AG09319 (cell line): ENCODE measurements around the gene ARHGDIB.

Experiments
- DNase-seq: peaks from one replicate; pipeline ENCODE4 v3.0.0-alpha.2; 2010; ENCODE audit warnings: low read depth; ENCODE audit errors: extremely low read depth
- TF ChIP-seq, protein P1 (sequence below): IDR thresholded peaks from 2 replicates; pipeline ENCODE4 v1.5.1; 2011; ENCODE audit warnings: low read depth, mild to moderate bottlenecking, inconsistent platforms, low read length, moderate library complexity

The ARHGDIB gene

DNA sequence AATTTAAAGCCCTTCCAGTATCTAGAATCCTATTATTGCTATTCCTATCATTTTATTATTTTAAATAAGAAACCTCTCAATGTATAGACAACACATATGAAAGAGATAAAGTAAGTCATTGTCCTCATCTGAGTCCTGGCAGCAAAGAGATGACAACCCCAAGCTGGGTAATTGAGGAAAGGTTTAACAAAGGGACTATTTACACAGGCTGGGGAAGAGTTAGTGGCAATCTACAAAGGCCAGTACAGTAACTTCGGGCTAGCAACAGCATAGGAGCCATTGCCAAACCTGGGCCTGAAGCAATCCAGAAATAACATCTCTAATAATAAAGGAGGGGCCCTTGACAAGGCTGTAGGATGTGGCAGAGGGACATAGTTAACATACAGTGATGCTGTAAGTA is 22.6 kb upstream of the ARHGDIB start:
- no peak for DNase-seq
- TF ChIP-seq, protein P1, sequence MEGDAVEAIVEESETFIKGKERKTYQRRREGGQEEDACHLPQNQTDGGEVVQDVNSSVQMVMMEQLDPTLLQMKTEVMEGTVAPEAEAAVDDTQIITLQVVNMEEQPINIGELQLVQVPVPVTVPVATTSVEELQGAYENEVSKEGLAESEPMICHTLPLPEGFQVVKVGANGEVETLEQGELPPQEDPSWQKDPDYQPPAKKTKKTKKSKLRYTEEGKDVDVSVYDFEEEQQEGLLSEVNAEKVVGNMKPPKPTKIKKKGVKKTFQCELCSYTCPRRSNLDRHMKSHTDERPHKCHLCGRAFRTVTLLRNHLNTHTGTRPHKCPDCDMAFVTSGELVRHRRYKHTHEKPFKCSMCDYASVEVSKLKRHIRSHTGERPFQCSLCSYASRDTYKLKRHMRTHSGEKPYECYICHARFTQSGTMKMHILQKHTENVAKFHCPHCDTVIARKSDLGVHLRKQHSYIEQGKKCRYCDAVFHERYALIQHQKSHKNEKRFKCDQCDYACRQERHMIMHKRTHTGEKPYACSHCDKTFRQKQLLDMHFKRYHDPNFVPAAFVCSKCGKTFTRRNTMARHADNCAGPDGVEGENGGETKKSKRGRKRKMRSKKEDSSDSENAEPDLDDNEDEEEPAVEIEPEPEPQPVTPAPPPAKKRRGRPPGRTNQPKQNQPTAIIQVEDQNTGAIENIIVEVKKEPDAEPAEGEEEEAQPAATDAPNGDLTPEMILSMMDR = no peak

DNA sequence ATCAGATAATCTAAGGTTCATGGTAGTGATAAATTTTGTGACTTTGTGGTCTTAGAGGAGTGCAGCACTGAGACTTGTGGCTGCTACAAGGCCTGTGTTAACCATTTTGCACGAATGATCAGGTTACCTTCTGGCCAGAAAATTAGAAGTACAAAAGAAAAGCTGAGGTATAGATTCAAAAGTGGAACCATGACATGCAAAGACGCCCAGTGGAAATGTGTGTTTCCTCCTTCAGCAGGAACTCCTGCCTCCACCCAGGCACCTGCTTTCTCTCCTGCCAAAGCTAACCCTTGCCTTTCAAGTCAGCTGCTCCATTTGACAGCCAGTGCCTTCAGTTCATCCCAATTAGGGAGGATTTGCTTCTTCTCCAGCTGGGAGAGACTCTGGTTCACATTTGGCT is 21.6 kb upstream of the ARHGDIB start:
- TF ChIP-seq, protein P1 = no peak
- no peak for DNase-seq

DNA sequence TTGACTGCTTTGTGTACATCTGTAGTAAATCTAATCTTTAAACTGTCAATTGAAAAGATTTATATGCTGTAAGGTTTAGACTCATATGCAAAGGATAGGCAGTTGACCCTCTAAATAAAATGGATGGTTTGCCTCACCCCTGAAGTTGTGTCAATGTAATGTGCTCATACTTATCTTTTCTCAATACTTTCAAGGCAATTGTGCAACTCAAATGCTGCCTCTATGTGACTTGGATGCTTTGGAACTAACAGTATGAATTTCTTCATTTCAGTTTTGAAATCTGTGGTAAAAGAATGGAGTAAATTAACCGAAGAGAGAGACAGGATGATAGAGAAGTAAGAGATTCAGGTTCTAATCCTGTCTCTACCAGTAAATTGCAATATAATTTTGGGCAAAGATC is 21.2 kb upstream of the ARHGDIB start:
- TF ChIP-seq, protein P1 = no peak
- no peak for DNase-seq

DNA sequence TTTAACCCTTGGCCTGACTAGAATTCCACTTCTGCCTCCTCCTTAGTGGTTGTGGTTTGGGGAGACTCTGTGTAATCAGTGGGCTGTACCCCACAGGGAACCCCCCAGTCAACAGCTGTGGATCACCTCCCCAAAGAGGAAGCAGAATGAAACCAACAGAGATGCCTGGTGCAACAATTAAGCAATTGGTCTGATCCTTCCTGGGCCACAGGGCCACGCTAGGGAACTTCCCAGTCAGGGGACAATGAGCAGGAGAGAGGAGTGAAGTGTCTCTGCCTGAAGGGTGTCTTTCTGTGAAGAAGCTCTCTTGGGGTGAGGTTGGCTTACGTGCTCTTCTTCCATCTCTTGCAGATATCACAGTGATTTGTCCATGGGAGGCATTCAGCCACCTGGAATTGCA is 19.6 kb upstream of the ARHGDIB start:
- TF ChIP-seq, protein P1 = no peak
- no peak for DNase-seq

DNA sequence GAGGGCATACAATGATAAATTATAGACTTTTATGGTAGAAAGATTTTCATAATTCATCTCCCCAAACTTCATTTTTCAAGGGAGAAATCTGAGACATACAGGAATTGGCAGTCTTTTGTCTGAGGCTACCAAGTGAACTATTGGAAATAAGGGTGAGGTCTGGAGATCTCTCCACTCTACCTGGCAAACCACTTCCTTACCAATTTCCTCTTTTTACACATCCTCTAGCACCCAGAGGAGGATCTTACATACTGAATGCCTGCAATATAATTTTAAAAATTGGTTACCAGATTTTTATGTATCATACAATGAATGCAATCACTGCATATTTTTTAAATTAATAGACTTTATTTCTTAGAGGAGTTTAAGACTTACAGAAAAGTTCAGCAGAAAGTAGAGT is 18.1 kb upstream of the ARHGDIB start:
- DNase-seq = no peak
- TF ChIP-seq, protein P1 = no peak

DNA sequence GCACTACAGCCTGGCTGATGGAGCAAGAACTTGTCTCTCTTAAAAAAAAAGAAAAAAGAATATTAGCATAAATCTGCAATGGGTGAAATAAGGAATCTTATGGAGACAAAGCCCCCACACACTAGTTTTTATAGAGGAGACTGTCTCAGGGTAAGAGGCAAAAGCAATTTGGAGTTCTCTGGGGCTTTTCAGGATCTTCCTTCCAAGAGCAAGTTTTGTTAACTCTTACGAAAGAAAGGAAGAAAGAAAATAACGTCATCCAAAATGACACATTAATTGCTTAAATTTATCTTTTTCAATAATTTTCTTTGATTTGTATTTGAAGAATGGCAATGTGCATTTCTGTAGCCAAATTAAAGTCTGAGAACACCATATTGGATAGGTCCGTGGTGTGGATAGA is 15.3 kb upstream of the ARHGDIB start:
- DNase-seq = no peak
- TF ChIP-seq, protein P1 = no peak

DNA sequence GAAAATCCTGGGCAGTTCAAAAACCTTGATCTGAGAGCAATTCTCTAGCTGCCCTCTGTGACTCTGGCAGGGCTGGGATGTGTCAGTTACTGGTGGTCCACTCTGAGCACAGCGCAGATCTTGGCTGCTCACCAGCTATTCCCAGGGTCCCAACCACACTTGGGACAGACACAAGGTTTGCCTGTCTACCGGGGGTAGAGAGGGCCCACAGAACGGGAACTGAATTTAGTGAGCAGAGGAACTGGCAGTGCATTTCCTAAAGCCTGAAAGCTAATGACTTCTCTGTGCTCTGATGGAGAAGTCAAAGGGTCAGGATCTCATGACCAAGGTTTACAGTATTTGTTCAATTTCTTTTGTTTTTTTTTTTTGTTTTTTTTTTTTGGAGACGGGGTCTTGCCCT is 14.1 kb upstream of the ARHGDIB start:
- DNase-seq = no peak
- TF ChIP-seq, protein P1 = no peak
